ENCODE measurements around the gene NFATC1.

- TF ChIP-seq EZH2phosphoT487 (IDR thresholded peaks at IDR 0.05; ENCODE audit: borderline replicate concordance, low read length) (no peak), CTCF (IDR thresholded peaks at IDR 0.05; ENCODE audit: low read depth, low read length, poor library complexity, severe bottlenecking) (no peak)
Observed at GRCh38 chr18:79491081-79491551, 95.4 kb downstream of the NFATC1 start.
